Keratinocyte (primary cell): ENCODE data around the gene ETAA1. TPM values are rescaled to one million over a fixed set of nuclear protein-coding genes. Genes with fewer than 3 reads are reported as not detected.

ENCODE experiments used
- DNase-seq: peaks from one replicate; pipeline ENCODE4 v3.0.0-alpha.2; 2011; ENCODE audit warnings: low read depth, missing footprints, low spot score
- FAIRE-seq: peaks from 2 replicates; lab custom pipeline; 2011; peaks lifted over from hg19 to GRCh38; lab: Jason Lieb, UNC
- H2AFZ ChIP-seq: 2 replicates; pipeline ENCODE4 v1.6.0; 2012; ENCODE audit warnings: low read length, control low read depth, inconsistent platforms; ENCODE audit not compliant: control insufficient read depth
- H3K27ac ChIP-seq: 2 replicates; pipeline ENCODE4 v1.5.1; 2011; ENCODE audit warnings: low read length; ENCODE audit not compliant: control insufficient read depth, insufficient read depth
- H3K27me3 ChIP-seq: 3 replicates; pipeline ENCODE4 v1.6.0; 2011; ENCODE audit warnings: low read length; ENCODE audit not compliant: control insufficient read depth, insufficient read depth; ENCODE audit errors: extremely low read depth
- H3K36me3 ChIP-seq, 2 experiments: 2 replicates in 1 of 2; 3 replicates in 1 of 2; pipeline ENCODE4 v1.5.1; 2011; ENCODE audit warnings: low read length in 2 of 2, mild to moderate bottlenecking in 1 of 2; ENCODE audit not compliant: control insufficient read depth in 2 of 2, insufficient read depth in 2 of 2; ENCODE audit errors: extremely low read depth in 1 of 2
- H3K4me1 ChIP-seq: 3 replicates; pipeline ENCODE4 v1.5.1; 2011; ENCODE audit warnings: low read length; ENCODE audit not compliant: control insufficient read depth, insufficient read depth; ENCODE audit errors: extremely low read depth
- H3K4me2 ChIP-seq: 3 replicates; pipeline ENCODE4 v1.6.0; 2011; ENCODE audit warnings: low read depth, low read length; ENCODE audit not compliant: control insufficient read depth, insufficient read depth; ENCODE audit errors: extremely low read depth
- H3K4me3 ChIP-seq, 3 experiments: fragments of 200-600 bp in 1 of 3; sonication (generic) in 1 of 3; 2 replicates in 2 of 3; 3 replicates in 1 of 3; pipeline ENCODE4 v1.5.1; 2011 to 2016; ENCODE audit warnings: low read length in 3 of 3, mild to moderate bottlenecking in 3 of 3, control low read depth in 2 of 3, inconsistent platforms in 1 of 3, low read depth in 1 of 3, mixed read lengths in 1 of 3, mixed run types in 1 of 3, moderate library complexity in 1 of 3; ENCODE audit not compliant: control insufficient read depth in 2 of 3, insufficient read depth in 2 of 3; ENCODE audit errors: extremely low read depth in 1 of 3
- H3K79me2 ChIP-seq: 2 replicates; pipeline ENCODE4 v1.6.0; 2012; ENCODE audit warnings: low read length; ENCODE audit not compliant: control insufficient read depth, insufficient read depth
- H3K9ac ChIP-seq: 3 replicates; pipeline ENCODE4 v1.6.0; 2011; ENCODE audit warnings: low read length; ENCODE audit not compliant: control insufficient read depth, insufficient read depth; ENCODE audit errors: extremely low read depth
- H3K9me1 ChIP-seq: 3 replicates; pipeline ENCODE4 v1.6.0; 2011; ENCODE audit warnings: low read length; ENCODE audit not compliant: control insufficient read depth, insufficient read depth; ENCODE audit errors: extremely low read depth
- H3K9me3 ChIP-seq: 2 replicates; pipeline ENCODE4 v1.5.1; 2012; ENCODE audit warnings: low read depth, low read length; ENCODE audit not compliant: control insufficient read depth
- H4K20me1 ChIP-seq: 3 replicates; pipeline ENCODE4 v1.6.0; 2011; ENCODE audit warnings: low read length; ENCODE audit not compliant: control insufficient read depth, insufficient read depth; ENCODE audit errors: extremely low read depth
- CTCF ChIP-seq, 3 experiments: IDR thresholded peaks in 1 of 3; conservative IDR thresholded peaks in 1 of 3; optimal IDR thresholded peaks in 1 of 3; 2 replicates in 2 of 3; 3 replicates in 1 of 3; pipeline versions ENCODE3 to v1.5.1; 2011; ENCODE audit warnings: low read length in 3 of 3, mild to moderate bottlenecking in 3 of 3, moderate library complexity in 2 of 3, control low read depth in 1 of 3, inconsistent platforms in 1 of 3; ENCODE audit not compliant: insufficient read depth in 2 of 3; ENCODE audit errors: extremely low read depth in 1 of 3
- EZH2 ChIP-seq: IDR thresholded peaks from one replicate; pipeline ENCODE4 v1.6.1; 2012; ENCODE audit warnings: inconsistent platforms, mild to moderate bottlenecking, low read length, moderate library complexity
- dilution Hi-C: fragments of 300-500 bp; cut with MboI; formaldehyde crosslinking; loops from one replicate; pipeline ENCODE4 v1.7.0; 2020; ENCODE audit warnings: low sequenced_read_pairs; ENCODE audit not compliant: extremely low pct_ligation_motif_present
- polyA plus RNA-seq, 5 experiments: library from polyadenylated mRNA; depleted of rRNA in 3 of 5; stranded (reverse) in 3 of 5; stranded (forward) in 1 of 5; unstranded in 1 of 5; fragments of >200 nt; gene quantifications; 1 replicate in 1 of 5; 2 replicates in 3 of 5; 3 replicates in 1 of 5; pipeline versions ENCODE4 v1.2.1 to v1.2.3, GENCODE V29; 2011 to 2012; ENCODE audit warnings: missing spikeins in 2 of 5, low read depth in 1 of 5, low replicate concordance in 1 of 5

ETAA1 gene
- polyA plus RNA-seq, 1 donor (not counting 4 experiments of a cell fraction or from before 2014, with no cell fraction given) = 11.5 TPM

GRCh38 chr2:67416136-67416535 is 19.0 kb downstream of the ETAA1 start:
- no peaks in the 10 kb centered on the region for H3K9me3 ChIP-seq
- H3K9ac ChIP-seq = no peak overlapping the region
- H3K4me3 ChIP-seq = no peak overlapping the region
- no peaks in the 10 kb centered on the region for H4K20me1 ChIP-seq
- H3K36me3 ChIP-seq = no peaks in the 10 kb centered on the region
- DNase-seq (no peak), FAIRE-seq (peak; percentile 36)
- dilution Hi-C loops = no loop called here
- no peak overlapping the region for H3K27ac ChIP-seq
- no peaks in the 10 kb centered on the region for H3K9me1 ChIP-seq
- H3K4me1 ChIP-seq = no peaks in the 10 kb centered on the region
- no peak for TF ChIP-seq CTCF (optimal IDR thresholded peaks at IDR 0.05 in 1 of 3, IDR thresholded peaks at IDR 0.05 in 1 of 3, conservative IDR thresholded peaks at IDR 0.05 in 1 of 3; ENCODE audit: extremely low read depth in 1 of 3, insufficient read depth in 2 of 3, low read length in 3 of 3)
- no peak for TF ChIP-seq EZH2
- H2AFZ ChIP-seq = no peak overlapping the region
- H3K27me3 ChIP-seq = no peaks in the 10 kb centered on the region
- H3K79me2 ChIP-seq = no peaks in the 10 kb centered on the region
- no peak overlapping the region for H3K4me2 ChIP-seq

GRCh38 chr2:67423489-67423888 is 26.4 kb downstream of the ETAA1 start:
- dilution Hi-C loops = no loop called here
- H3K4me1 ChIP-seq = no peaks in the 10 kb centered on the region
- H3K36me3 ChIP-seq = no peaks in the 10 kb centered on the region
- no peak overlapping the region for H2AFZ ChIP-seq
- no peak overlapping the region for H3K4me2 ChIP-seq
- no peak overlapping the region for H3K9ac ChIP-seq
- FAIRE-seq (peak; percentile 52), DNase-seq (no peak)
- H3K27me3 ChIP-seq = no peaks in the 10 kb centered on the region
- no peaks in the 10 kb centered on the region for H3K9me1 ChIP-seq
- no peak overlapping the region for H3K4me3 ChIP-seq
- no peak overlapping the region for H3K27ac ChIP-seq
- H3K9me3 ChIP-seq = no peaks in the 10 kb centered on the region
- no peak for TF ChIP-seq CTCF (optimal IDR thresholded peaks at IDR 0.05 in 1 of 3, IDR thresholded peaks at IDR 0.05 in 1 of 3, conservative IDR thresholded peaks at IDR 0.05 in 1 of 3; ENCODE audit: extremely low read depth in 1 of 3, insufficient read depth in 2 of 3, low read length in 3 of 3)
- no peak for TF ChIP-seq EZH2
- H3K79me2 ChIP-seq = no peaks in the 10 kb centered on the region
- no peaks in the 10 kb centered on the region for H4K20me1 ChIP-seq
